GM13976 (cell line): ENCODE results near the gene CCDC142.

Source experiments
- DNase-seq: peaks from one replicate; pipeline ENCODE4 v3.0.0; 2012; ENCODE audit warnings: low spot score
- CTCF ChIP-seq: IDR thresholded peaks from 2 replicates; pipeline ENCODE4 v1.5.1; 2012; ENCODE audit warnings: borderline replicate concordance, mild to moderate bottlenecking; ENCODE audit not compliant: insufficient read depth; ENCODE audit errors: extremely low read depth, missing control alignments, control extremely low read depth
- in situ Hi-C: fragments of 300-500 bp; cut with MboI; formaldehyde crosslinking; loops from one replicate; pipeline ENCODE4 v1.12.0; 2022; ENCODE audit warnings: low sequenced_read_pairs, mixed read lengths, inconsistent platforms; ENCODE audit not compliant: unreplicated experiment

Gene CCDC142

GRCh38 chr2:74507145-74507925, 24.5 kb upstream of the CCDC142 start, which contains the start of gene PCGF1:
TSS of gene PCGF1 (minus strand) at chr2:74507695. CDS start at chr2:74507668, 27 bp downstream.
- peak; percentile 97 for DNase-seq
- in situ Hi-C loops, result no loop called here
- peak; percentile 51 for TF ChIP-seq CTCF

GRCh38 chr2:74505448-74506246, 22.8 kb upstream of the CCDC142 start:
- in situ Hi-C loops, result no loop called here
- DNase-seq, result no peak
- TF ChIP-seq CTCF, result no peak

- DNase-seq, result no peak
- no peak for TF ChIP-seq CTCF
- in situ Hi-C loops, result no loop called here
Measured at GRCh38 chr2:74504591-74504990, 21.8 kb upstream of the CCDC142 start.

GRCh38 chr2:74503506-74504475, 21.0 kb upstream of the CCDC142 start:
- TF ChIP-seq CTCF, result no peak
- DNase-seq, result no peak
- in situ Hi-C loops, result no loop called here

GRCh38 chr2:74502720-74503505, 20.1 kb upstream of the CCDC142 start:
- TF ChIP-seq CTCF, result peak; percentile 46
- in situ Hi-C loops, result no loop called here
- peak; percentile 86 for DNase-seq
